ENCODE measurements around the gene RUVBL1. TPM values are rescaled to one million over a fixed set of nuclear protein-coding genes. Genes with fewer than 3 reads are reported as not detected.

Gene RUVBL1
- total and polyA plus RNA-seq, 10 of the 15 experiments (the other 5 are each of a cell fraction or from before 2014, with no cell fraction given): 15.2 to 142 (median 84.2) TPM

- no peak overlapping the region for H3K27ac ChIP-seq (ENCODE audit: control insufficient read depth, insufficient read depth)
- H3K27me3 ChIP-seq (replicated peaks in 1 of 2; ENCODE audit: control insufficient read depth in 2 of 2, insufficient read depth in 2 of 2, low read length in 1 of 2): no peaks in the 10 kb centered on the region
- intact Hi-C loops (cut with micrococcal nuclease; ENCODE audit: unreplicated experiment): no loop called here
- no peak overlapping the region for H3K4me3 ChIP-seq
- RAD21 ChIA-PET (ENCODE audit: unreplicated experiment): no interaction called here
- H3K4me1 ChIP-seq (ENCODE audit: control insufficient read depth, insufficient read depth, low read length): peaks cover under 1% of the 10 kb centered on the region; the same call in 1 of the 2 replicates
- no TSS peak for BruUV-seq (replicated peaks)
- H3K79me2 ChIP-seq (ENCODE audit: control insufficient read depth, insufficient read depth, low read length): peaks cover 6% of the 10 kb centered on the region
- in situ Hi-C loops (cut with MboI): no loop called here
- H4K20me1 ChIP-seq (ENCODE audit: control insufficient read depth, insufficient read depth): no peaks in the 10 kb centered on the region
- CTCF ChIA-PET: no interaction called here
- no peak overlapping the region for H3K4me2 ChIP-seq (ENCODE audit: control insufficient read depth, insufficient read depth)
- 63% methylated on average over 5 of the region's 5 CpGs for WGBS (ENCODE audit: insufficient coverage, insufficient replicate concordance, low lambda C conversion rate, missing lambda C conversion rate)
- no peak for FAIRE-seq
- DNase-seq (ENCODE audit: low read depth, low spot score): no peak
- no peaks in the 10 kb centered on the region for H3K9me3 ChIP-seq (replicated peaks; ENCODE audit: control insufficient read depth, insufficient read depth, low read length)
- H2AFZ ChIP-seq (ENCODE audit: control insufficient read depth, low read depth, low read length): no peak overlapping the region
- H3K36me3 ChIP-seq (ENCODE audit: control insufficient read depth in 2 of 2, insufficient read depth in 2 of 2, low read length in 1 of 2): no peaks in the 10 kb centered on the region
- SMC1A ChIA-PET (ENCODE audit: uncharacterized antibody, unreplicated experiment): no interaction called here
- no peak for TF ChIP-seq FOXK2 (IDR thresholded peaks at IDR 0.05)
- no peak for TF ChIP-seq CHD1 (IDR thresholded peaks at IDR 0.05; ENCODE audit: low read depth, low read length)
- no peak for TF ChIP-seq IKZF1 (conservative IDR thresholded peaks at IDR 0.05)
- no peak for TF ChIP-seq TAF1 (IDR thresholded peaks at IDR 0.05; ENCODE audit: borderline replicate concordance, low read depth, low read length)
- no peak overlapping the region for H3K9ac ChIP-seq (ENCODE audit: control insufficient read depth, insufficient read depth, low read length)
- ATAC-seq: no peak
- POLR2A ChIA-PET: no interaction called here
These were observed 26.0 kb upstream of the RUVBL1 start for GRCh38 chr3:128149650-128150049.

- Histone ChIP-seq H2AFZ (ENCODE audit: control insufficient read depth, low read depth, low read length) (no peak overlapping the region), H3K9ac (ENCODE audit: control insufficient read depth, insufficient read depth, low read length) (no peak overlapping the region), H3K27ac (ENCODE audit: control insufficient read depth, insufficient read depth) (no peak overlapping the region), H3K27me3 (replicated peaks in 1 of 2; ENCODE audit: control insufficient read depth in 2 of 2, insufficient read depth in 2 of 2, low read length in 1 of 2) (no peaks in the 10 kb centered on the region), H3K4me3 (no peak overlapping the region), H4K20me1 (ENCODE audit: control insufficient read depth, insufficient read depth) (no peaks in the 10 kb centered on the region), H3K9me3 (replicated peaks; ENCODE audit: control insufficient read depth, insufficient read depth, low read length) (no peaks in the 10 kb centered on the region), H3K36me3 (ENCODE audit: control insufficient read depth in 2 of 2, insufficient read depth in 2 of 2, low read length in 1 of 2) (no peaks in the 10 kb centered on the region), H3K79me2 (ENCODE audit: control insufficient read depth, insufficient read depth, low read length) (no peaks in the 10 kb centered on the region), H3K4me1 (ENCODE audit: control insufficient read depth, insufficient read depth, low read length) (no peaks in the 10 kb centered on the region), H3K4me2 (ENCODE audit: control insufficient read depth, insufficient read depth) (no peak overlapping the region)
- ChIA-PET POLR2A (no interaction called here), SMC1A (ENCODE audit: uncharacterized antibody, unreplicated experiment) (no interaction called here), CTCF (no interaction called here), RAD21 (ENCODE audit: unreplicated experiment) (no interaction called here)
- WGBS (ENCODE audit: insufficient coverage, insufficient replicate concordance, low lambda C conversion rate, missing lambda C conversion rate): 89% methylated on average over 14 of the region's 14 CpGs
- BruUV-seq (replicated peaks): no TSS peak
- TF ChIP-seq HCFC1 (IDR thresholded peaks at IDR 0.05; ENCODE audit: low read length) (no peak), NBN (IDR thresholded peaks at IDR 0.05) (no peak), NR2C2 (IDR thresholded peaks at IDR 0.05; ENCODE audit: borderline replicate concordance, control insufficient read depth, insufficient read length, low read depth) (peak; percentile 10), ZSCAN29 (IDR thresholded peaks at IDR 0.05) (no peak), BCL3 (IDR thresholded peaks at IDR 0.05; ENCODE audit: borderline replicate concordance, insufficient read depth, low read depth, low read length, poor library complexity, severe bottlenecking) (peak; percentile 96), SMC3 (IDR thresholded peaks at IDR 0.05; ENCODE audit: borderline replicate concordance, low read length) (no peak), CEBPB (IDR thresholded peaks at IDR 0.05; ENCODE audit: borderline replicate concordance in 1 of 2, low read depth in 2 of 2, low read length in 2 of 2) (no peak)
- intact Hi-C loops (cut with micrococcal nuclease; ENCODE audit: unreplicated experiment): no loop called here
- in situ Hi-C loops (cut with MboI): no loop called here
- DNase-seq (ENCODE audit: low read depth, low spot score): no peak
- ATAC-seq: no peak
- no peak for FAIRE-seq
These were observed 22.6 kb upstream of the RUVBL1 start for GRCh38 chr3:128146201-128146600.
